Ascending aorta (tissue), 2 donors: ENCODE measurements around the gene CREBBP. TPM values are rescaled to one million over a fixed set of nuclear protein-coding genes. Genes with fewer than 3 reads are reported as not detected.

ENCODE experiments used
- DNase-seq, 2 donors: peaks; one replicate each; pipeline ENCODE4 v3.0.0-alpha.2; 2019; ENCODE audit warnings: low spot score in 2 of 2
- H3K27ac ChIP-seq, 2 donors: fragments of 200-600 bp; sonication (generic); one replicate each; pipeline ENCODE4 v1.5.1; 2016 to 2017; ENCODE audit warnings: mild to moderate bottlenecking in 1 of 2
- H3K27me3 ChIP-seq: fragments of 200-600 bp; sonication (generic); one replicate; pipeline ENCODE4 v1.5.1; 2017
- H3K36me3 ChIP-seq, 2 donors: fragments of 200-600 bp; sonication (generic); one replicate each; pipeline ENCODE4 v1.5.1; 2016
- H3K4me1 ChIP-seq, 2 donors: fragments of 200-600 bp; sonication (generic); one replicate each; pipeline ENCODE4 v1.5.1; 2016 to 2017; ENCODE audit warnings: mild to moderate bottlenecking in 1 of 2
- H3K4me3 ChIP-seq, 2 donors: fragments of 200-600 bp; sonication (generic); one replicate each; pipeline ENCODE4 v1.5.1; 2016 to 2017; ENCODE audit warnings: mild to moderate bottlenecking in 1 of 2
- H3K9me3 ChIP-seq, 2 donors: fragments of 200-600 bp; sonication (generic); one replicate each; pipeline ENCODE4 v1.5.1; 2016
- CTCF ChIP-seq, 3 experiments: fragments of 200-600 bp in 2 of 3; fragments of 450-650 bp in 1 of 3; sonication (generic) in 2 of 3; IDR thresholded peaks; one replicate each; pipeline ENCODE4 v1.5.1; 2016 to 2019; ENCODE audit warnings: antibody characterized with exemption in 3 of 3, mild to moderate bottlenecking in 1 of 3, moderate library complexity in 1 of 3
- intact Hi-C: fragments of 100-400 bp; cut with DNase I; formaldehyde crosslinking; loops from one replicate; pipeline ENCODE4 v1.15.1; 2023
- total RNA-seq: library from RNA; depleted of rRNA; stranded (reverse); fragments of >200 nt; gene quantifications from one replicate; pipeline ENCODE4 v1.1.0, GENCODE V29; 2016

The CREBBP gene
- total RNA-seq, 1 donor from 2014 or later = 73.7 TPM

- no peak for DNase-seq
- no peak overlapping the region for H3K27ac ChIP-seq
- H3K4me3 ChIP-seq = no peak overlapping the region
Observed at GRCh38 chr16:3755249-3755648, 125.3 kb downstream of the CREBBP start.

DNA sequence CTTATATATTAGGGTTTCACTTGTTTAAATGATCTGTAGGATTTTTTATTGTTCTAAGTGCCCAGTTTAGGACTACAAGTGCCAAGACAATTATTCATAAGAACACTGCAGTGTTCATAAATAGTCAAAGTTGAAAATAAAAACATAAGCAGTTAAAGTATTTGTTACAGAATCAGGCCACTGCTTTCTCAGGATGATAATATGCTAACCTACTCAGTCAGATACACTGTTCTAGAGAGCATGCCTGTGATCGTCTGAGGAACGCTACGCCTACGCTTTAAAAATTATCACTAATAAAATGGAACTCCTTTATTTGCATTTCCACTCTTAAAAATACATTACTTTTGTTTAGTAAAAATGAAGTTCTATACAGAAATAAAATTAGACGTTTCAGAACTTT, 125.7 kb downstream of the CREBBP start:
- Histone ChIP-seq H3K4me3 (no peak overlapping the region), H3K4me1 (peaks cover 0 to 20% of the 10 kb centered on the region in 2 donors), H3K36me3 (peaks cover 45 to 66% of the 10 kb centered on the region in 2 donors), H3K9me3 (no peaks in the 10 kb centered on the region), H3K27ac (no peak overlapping the region), H3K27me3 (no peaks in the 10 kb centered on the region)
- intact Hi-C loops = no loop called here
- DNase-seq = no peak
- no peak for TF ChIP-seq CTCF (IDR thresholded peaks at IDR 0.05)

More at GRCh38 chr16:3755249-3755648, 125.3 kb downstream of the CREBBP start:
- intact Hi-C loops = no loop called here
- no peaks in the 10 kb centered on the region for H3K9me3 ChIP-seq
- no peak for TF ChIP-seq CTCF (IDR thresholded peaks at IDR 0.05)
- H3K4me1 ChIP-seq = peaks cover 0 to 20% of the 10 kb centered on the region in 2 donors
- no peaks in the 10 kb centered on the region for H3K27me3 ChIP-seq
- H3K36me3 ChIP-seq = peaks cover 43 to 65% of the 10 kb centered on the region in 2 donors

DNA sequence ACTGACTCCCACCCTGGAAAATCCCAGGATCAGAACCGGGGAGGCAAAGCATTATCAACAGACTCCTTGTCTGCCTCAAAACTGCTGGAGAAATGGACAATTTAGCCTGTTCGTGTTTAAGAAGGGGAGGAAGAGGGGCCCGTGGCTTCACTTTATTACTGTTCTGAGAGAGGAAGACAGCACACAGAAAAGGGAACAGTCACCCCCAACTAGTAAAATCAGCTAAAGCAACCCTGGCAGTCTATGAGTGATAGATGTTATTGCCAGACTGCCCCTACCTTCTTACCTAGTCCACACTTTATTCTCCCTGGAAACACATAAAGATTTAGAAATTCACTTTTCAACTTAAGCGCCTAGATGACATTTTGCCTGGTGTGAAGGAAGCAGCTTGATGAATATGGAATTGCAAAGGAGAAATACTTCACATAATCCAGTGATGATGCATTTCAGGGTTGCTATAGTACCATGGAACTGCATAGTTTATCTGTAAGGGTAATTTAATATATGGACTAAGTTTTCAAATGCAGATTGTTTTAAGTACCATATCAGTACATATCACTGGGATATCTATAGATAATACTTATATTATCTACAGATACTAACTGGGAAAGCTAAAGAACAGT, 126.3 kb downstream of the CREBBP start:
- TF ChIP-seq CTCF (IDR thresholded peaks at IDR 0.05) = no peak
- Histone ChIP-seq H3K27me3 (no peaks in the 10 kb centered on the region), H3K4me3 (no peak overlapping the region), H3K36me3 (peaks cover 42 to 68% of the 10 kb centered on the region in 2 donors), H3K9me3 (no peaks in the 10 kb centered on the region), H3K4me1 (peaks cover 0 to 20% of the 10 kb centered on the region in 2 donors), H3K27ac (peak overlapping the region; percentile 5 to 19)
- no peak for DNase-seq
- intact Hi-C loops = no loop called here

GRCh38 chr16:3752984-3753383, 127.5 kb downstream of the CREBBP start:
- no peak for DNase-seq
- no peak for TF ChIP-seq CTCF (IDR thresholded peaks at IDR 0.05)

GRCh38 chr16:3751878-3752277, 128.6 kb downstream of the CREBBP start:
- Histone ChIP-seq H3K9me3 (no peaks in the 10 kb centered on the region), H3K27ac (peak overlapping the region in 1 of 2 donors; percentile 5), H3K4me1 (peaks cover 0 to 20% of the 10 kb centered on the region in 2 donors), H3K27me3 (no peaks in the 10 kb centered on the region), H3K4me3 (no peak overlapping the region), H3K36me3 (peaks cover 42 to 64% of the 10 kb centered on the region in 2 donors)
- intact Hi-C loops = no loop called here
- TF ChIP-seq CTCF (IDR thresholded peaks at IDR 0.05) = no peak
- no peak for DNase-seq

More at GRCh38 chr16:3752984-3753383, 127.5 kb downstream of the CREBBP start:
- Histone ChIP-seq H3K4me1 (peaks cover 0 to 20% of the 10 kb centered on the region in 2 donors), H3K27ac (no peak overlapping the region), H3K27me3 (no peaks in the 10 kb centered on the region), H3K9me3 (no peaks in the 10 kb centered on the region), H3K36me3 (peaks cover 44 to 67% of the 10 kb centered on the region in 2 donors), H3K4me3 (no peak overlapping the region)
- intact Hi-C loops = no loop called here
